ENCODE measurements around the gene PPARA. TPM values are rescaled to one million over a fixed set of nuclear protein-coding genes. Genes with fewer than 3 reads are reported as not detected.

Gene PPARA
- total RNA-seq, 1 experiment from 2014 or later, result 10.7 TPM

- in situ Hi-C loops (cut with HindIII; ENCODE audit: low pct_unique_long_range_greater_than_20kb, low sequenced_read_pairs), result no loop called here
- no peaks in the 10 kb centered on the region for H3K9me3 ChIP-seq (ENCODE audit: control insufficient read depth, insufficient read depth, low read depth, low read length)
- POLR2A ChIA-PET, result no interaction called here
- CTCF ChIA-PET, result no interaction called here
- no peak overlapping the region for H3K27ac ChIP-seq (ENCODE audit: low read length)
- H3K27me3 ChIP-seq (ENCODE audit: control insufficient read depth, insufficient read depth, low read length), result no peaks in the 10 kb centered on the region
- ATAC-seq (no peak), DNase-seq (ENCODE audit: low read depth, low spot score) (no peak)
- no peak overlapping the region for H3K4me3 ChIP-seq (ENCODE audit: low read depth in 2 of 2, low read length in 2 of 2)
- BruUV-seq (replicated peaks), result no TSS peak
- intact Hi-C loops (cut with micrococcal nuclease; ENCODE audit: unreplicated experiment), result no loop called here
- TF ChIP-seq TCF7L2 (IDR thresholded peaks at IDR 0.05; ENCODE audit: low read depth, low read length), result no peak
- no peak for TF ChIP-seq POLR2AphosphoS5 (IDR thresholded peaks at IDR 0.05; ENCODE audit: low read depth, low read length)
- TF ChIP-seq, protein P1, sequence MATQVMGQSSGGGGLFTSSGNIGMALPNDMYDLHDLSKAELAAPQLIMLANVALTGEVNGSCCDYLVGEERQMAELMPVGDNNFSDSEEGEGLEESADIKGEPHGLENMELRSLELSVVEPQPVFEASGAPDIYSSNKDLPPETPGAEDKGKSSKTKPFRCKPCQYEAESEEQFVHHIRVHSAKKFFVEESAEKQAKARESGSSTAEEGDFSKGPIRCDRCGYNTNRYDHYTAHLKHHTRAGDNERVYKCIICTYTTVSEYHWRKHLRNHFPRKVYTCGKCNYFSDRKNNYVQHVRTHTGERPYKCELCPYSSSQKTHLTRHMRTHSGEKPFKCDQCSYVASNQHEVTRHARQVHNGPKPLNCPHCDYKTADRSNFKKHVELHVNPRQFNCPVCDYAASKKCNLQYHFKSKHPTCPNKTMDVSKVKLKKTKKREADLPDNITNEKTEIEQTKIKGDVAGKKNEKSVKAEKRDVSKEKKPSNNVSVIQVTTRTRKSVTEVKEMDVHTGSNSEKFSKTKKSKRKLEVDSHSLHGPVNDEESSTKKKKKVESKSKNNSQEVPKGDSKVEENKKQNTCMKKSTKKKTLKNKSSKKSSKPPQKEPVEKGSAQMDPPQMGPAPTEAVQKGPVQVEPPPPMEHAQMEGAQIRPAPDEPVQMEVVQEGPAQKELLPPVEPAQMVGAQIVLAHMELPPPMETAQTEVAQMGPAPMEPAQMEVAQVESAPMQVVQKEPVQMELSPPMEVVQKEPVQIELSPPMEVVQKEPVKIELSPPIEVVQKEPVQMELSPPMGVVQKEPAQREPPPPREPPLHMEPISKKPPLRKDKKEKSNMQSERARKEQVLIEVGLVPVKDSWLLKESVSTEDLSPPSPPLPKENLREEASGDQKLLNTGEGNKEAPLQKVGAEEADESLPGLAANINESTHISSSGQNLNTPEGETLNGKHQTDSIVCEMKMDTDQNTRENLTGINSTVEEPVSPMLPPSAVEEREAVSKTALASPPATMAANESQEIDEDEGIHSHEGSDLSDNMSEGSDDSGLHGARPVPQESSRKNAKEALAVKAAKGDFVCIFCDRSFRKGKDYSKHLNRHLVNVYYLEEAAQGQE (IDR thresholded peaks at IDR 0.05; ENCODE audit: insufficient read depth in 1 of 2, low read depth in 2 of 2, low read length in 1 of 2), result no peak
- no peak for TF ChIP-seq CTCF (IDR thresholded peaks at IDR 0.05)
- no peak for TF ChIP-seq SIN3A (IDR thresholded peaks at IDR 0.05; ENCODE audit: borderline replicate concordance, insufficient read depth, low read depth, low read length)
- H3K36me3 ChIP-seq (ENCODE audit: control insufficient read depth, insufficient read depth, low read length), result no peaks in the 10 kb centered on the region
- no peaks in the 10 kb centered on the region; the same call in 1 of the 2 replicates for H3K4me1 ChIP-seq (ENCODE audit: control insufficient read depth, insufficient read depth, low read length)
Measured at GRCh38 chr22:46238541-46238940, 88.2 kb downstream of the PPARA start.

DNA sequence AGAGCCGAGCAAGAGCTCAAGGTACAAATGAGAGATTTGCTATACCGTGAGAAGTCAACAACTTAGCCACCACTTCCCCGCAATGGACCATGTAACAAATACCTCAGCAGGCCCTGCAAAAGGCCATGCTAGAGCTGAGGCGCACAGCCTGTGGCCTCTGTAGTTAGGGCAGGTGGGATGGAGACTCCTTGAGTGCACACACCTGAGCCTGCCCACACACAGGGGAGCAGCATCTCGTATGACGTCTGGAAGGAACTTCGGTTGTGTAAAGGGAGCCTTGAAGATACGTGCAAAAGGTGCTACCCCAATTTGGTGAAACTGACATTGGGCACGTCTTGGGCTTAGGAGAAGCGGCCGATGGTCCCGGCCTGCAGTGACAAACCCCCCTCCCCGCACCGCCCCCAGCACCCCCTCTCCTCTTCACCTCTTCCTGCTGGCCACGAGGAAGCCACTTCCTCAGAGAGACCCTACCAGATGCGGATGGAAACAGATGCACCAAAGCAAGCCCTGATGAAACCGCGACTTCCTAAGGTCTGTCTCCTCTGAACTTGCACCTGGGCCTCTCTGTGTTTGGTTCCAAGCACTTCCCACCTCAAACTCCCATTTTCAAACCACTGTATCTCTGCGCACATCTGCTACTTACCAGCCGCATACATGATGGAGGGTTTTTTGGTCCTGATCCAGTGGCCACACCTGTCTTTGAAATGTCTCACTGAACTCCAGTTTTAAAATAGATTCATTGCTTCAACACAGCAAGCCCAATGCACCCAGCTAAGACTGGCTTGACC, 89.1 kb downstream of the PPARA start:
- intact Hi-C loops (cut with micrococcal nuclease; ENCODE audit: unreplicated experiment), result no loop called here
- ChIA-PET CTCF (no interaction called here), POLR2A (no interaction called here)
- DNase-seq (ENCODE audit: low read depth, low spot score) (no peak), ATAC-seq (no peak)
- no peaks in the 10 kb centered on the region for H3K36me3 ChIP-seq (ENCODE audit: control insufficient read depth, insufficient read depth, low read length)
- no peak overlapping the region for H3K4me3 ChIP-seq (ENCODE audit: low read depth in 2 of 2, low read length in 2 of 2)
- in situ Hi-C loops (cut with HindIII; ENCODE audit: low pct_unique_long_range_greater_than_20kb, low sequenced_read_pairs), result no loop called here
- H3K27me3 ChIP-seq (ENCODE audit: control insufficient read depth, insufficient read depth, low read length), result no peaks in the 10 kb centered on the region
- TF ChIP-seq CTCF (IDR thresholded peaks at IDR 0.05) (no peak), POLR2AphosphoS5 (IDR thresholded peaks at IDR 0.05; ENCODE audit: low read depth, low read length) (no peak), TCF7L2 (IDR thresholded peaks at IDR 0.05; ENCODE audit: low read depth, low read length) (no peak), SIN3A (IDR thresholded peaks at IDR 0.05; ENCODE audit: borderline replicate concordance, insufficient read depth, low read depth, low read length) (no peak)
- TF ChIP-seq, protein P1 (IDR thresholded peaks at IDR 0.05; ENCODE audit: insufficient read depth in 1 of 2, low read depth in 2 of 2, low read length in 1 of 2), result no peak
- H3K4me1 ChIP-seq (ENCODE audit: control insufficient read depth, insufficient read depth, low read length), result no peaks in the 10 kb centered on the region; the same call in 1 of the 2 replicates
- H3K9me3 ChIP-seq (ENCODE audit: control insufficient read depth, insufficient read depth, low read depth, low read length), result no peaks in the 10 kb centered on the region
- no peak overlapping the region for H3K27ac ChIP-seq (ENCODE audit: low read length)
- no TSS peak for BruUV-seq (replicated peaks)

Data from Panc1 (cell line).